Hematopoietic multipotent progenitor cell treated with erythropoietin and hydrocortisone succinate and interleukin-3 and kit ligand, for 4 days (in vitro differentiated cells): ENCODE data around the gene UIMC1.

ENCODE experiments used
- DNase-seq: peaks from one replicate; pipeline ENCODE4 v3.0.0-alpha.2; 2015

Gene UIMC1

GRCh38 chr5:176866707-176867310 lies 139.8 kb downstream of the UIMC1 start:
- peak; percentile 15 for DNase-seq

DNA sequence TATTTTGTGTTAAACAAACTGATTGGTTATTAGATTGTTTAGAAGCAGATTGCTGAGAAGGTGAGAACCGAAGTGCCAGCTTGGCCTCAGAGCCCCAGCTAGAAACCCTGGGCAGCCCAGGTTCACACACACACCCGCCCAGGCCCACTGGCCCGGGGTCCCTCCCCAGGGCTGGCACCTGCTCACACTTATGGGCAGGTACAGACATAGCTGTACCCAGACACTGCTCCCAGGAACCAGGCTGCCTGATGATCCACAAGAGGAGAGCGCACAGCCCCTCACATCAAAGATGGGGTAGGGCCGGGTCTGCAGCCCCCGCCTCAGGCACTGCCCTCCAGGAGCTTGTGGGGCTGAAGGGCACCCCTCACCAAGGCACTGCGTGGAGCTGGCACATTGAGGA lies 140.6 kb downstream of the UIMC1 start:
- no peak for DNase-seq

- DNase-seq, result no peak
Observed at GRCh38 chr5:176864755-176865154, 141.8 kb downstream of the UIMC1 start.

- DNase-seq, result no peak
Observed at GRCh38 chr5:176863765-176864098, 142.8 kb downstream of the UIMC1 start.

DNA sequence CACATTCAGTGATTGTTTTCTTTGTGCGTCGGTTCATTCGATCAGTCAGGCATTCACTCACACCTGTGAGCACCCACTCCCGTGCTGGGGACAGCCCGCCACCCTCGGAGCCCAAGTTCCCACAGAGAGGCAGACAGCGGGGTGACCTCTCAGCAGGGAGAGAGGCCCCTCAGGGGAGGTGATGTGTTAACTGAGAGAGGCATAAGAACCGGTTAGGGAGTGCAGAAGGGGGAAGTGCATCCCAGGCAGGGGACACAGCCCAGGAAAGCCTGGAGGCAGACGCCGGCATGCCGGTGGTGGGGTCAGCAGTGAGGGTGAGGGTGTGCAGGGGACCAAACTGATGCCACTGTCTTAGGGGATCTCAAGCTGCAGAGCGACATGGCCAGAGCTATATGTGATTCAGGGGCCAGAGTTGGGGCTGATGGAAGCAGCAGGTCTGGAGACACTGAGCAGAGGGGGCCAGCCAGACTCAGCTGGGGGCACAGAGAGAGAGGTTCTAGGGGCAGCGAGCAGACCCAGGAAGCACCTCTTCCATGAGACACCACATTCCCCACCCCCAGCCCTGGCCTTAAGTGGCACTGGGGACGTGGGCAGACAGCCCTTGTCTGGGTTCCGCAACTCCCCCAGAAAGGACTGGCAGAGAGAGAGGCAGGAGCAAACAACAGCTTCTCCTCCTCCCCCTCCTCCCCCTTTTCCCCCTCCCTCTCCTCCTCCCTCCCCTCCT lies 143.4 kb downstream of the UIMC1 start:
- no peak for DNase-seq

DNA sequence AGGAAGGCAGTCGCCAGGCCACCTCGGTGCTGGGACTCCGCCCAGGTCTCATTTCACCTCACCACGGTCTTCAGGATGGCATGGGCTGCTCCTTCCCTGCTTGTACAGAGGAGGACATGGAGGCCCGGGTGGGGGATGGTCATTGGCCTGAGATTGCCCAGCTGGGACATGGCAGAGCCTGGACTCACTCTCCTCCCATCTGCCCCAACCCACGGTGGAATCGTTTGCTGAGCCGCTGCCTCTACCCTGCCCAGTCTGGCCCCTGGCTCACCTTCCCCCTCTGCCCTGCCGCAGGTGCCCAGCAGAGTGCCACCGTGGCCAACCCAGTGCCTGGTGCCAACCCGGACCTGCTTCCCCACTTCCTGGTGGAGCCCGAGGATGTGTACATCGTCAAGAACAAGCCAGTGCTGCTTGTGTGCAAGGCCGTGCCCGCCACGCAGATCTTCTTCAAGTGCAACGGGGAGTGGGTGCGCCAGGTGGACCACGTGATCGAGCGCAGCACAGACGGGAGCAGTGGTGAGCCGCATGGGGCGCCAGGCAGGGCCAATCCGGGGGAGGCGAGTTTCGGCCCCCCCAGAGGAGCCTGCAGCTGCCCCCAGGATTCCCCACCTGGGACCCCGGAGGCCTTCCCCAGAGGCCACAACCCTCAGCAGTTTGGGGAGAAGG lies 144.1 kb downstream of the UIMC1 start:
- DNase-seq, result no peak

- DNase-seq, result no peak
Observed at GRCh38 chr5:176861276-176861675, 145.3 kb downstream of the UIMC1 start.

DNA sequence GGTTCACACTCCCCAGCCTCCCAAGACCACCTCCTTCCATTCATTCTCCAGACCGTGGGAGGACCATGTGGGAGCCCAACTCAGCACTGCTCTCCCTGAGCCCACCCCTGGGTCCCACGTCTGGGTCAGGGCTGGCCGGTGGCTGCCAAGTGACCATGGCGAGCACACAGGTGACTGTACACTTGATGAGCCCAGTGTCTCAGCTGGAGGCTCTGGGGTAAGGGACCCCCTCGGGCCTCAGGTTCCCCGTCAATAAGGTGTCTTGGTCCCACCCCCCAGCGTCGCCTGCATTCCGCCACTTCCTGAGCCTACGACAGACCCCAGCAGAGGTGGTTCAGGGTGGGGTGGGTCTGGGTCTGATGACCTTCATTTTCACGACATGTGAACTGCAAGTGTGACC lies 146.2 kb downstream of the UIMC1 start:
- DNase-seq, result no peak

GRCh38 chr5:176859916-176860315 lies 146.7 kb downstream of the UIMC1 start:
- DNase-seq, result no peak

- DNase-seq, result no peak
Observed at GRCh38 chr5:176857894-176858273, 148.7 kb downstream of the UIMC1 start.

DNA sequence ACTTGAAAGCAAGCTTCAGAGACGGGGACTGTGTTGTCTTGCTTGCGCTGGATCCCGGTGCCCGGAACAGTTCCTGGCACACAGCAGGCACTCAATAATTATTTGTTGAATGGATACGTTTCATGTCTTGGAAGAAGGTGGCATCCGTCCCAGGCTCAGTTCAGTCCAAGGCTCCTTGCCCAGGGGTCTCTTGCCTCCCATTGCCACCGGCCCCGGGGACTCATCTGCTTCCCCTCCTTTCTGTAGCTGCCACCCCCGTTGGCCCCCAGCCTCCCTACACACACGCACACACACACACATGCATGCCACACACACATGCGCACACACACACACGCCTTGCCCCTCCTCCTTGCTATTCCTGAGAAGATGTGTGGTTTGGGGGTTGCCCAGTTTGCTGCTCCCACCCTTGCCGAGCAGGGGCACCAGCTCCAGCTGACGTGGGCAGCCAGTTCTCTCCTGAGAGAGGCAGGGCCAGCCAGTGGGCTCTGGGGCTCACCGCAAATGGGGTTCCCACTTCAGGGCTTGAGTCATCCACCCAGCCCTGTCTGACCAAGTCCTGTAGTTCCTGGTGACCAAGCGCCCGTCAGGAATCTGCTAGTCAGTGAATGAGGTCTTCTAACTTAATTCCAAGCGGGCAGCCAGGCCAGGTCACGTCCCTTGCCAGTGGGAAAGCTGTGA lies 149.2 kb downstream of the UIMC1 start:
- no peak for DNase-seq

GRCh38 chr5:176856746-176857145 lies 149.8 kb downstream of the UIMC1 start:
- no peak for DNase-seq

GRCh38 chr5:176855598-176855997 lies 151.0 kb downstream of the UIMC1 start:
- no peak for DNase-seq
